WTC11 (cell line): ENCODE results near the gene KCNJ11. TPM values are rescaled to one million over a fixed set of nuclear protein-coding genes. Genes with fewer than 3 reads are reported as not detected.
A peak's percentile ranks its signal among the peaks of the same experiment; 100 is the strongest.

Source experiments
- FOXK1 ChIP-seq: sonication (generic); formaldehyde crosslinking; IDR thresholded peaks from 2 replicates; pipeline ENCODE4 v1.8.0; 2022; ENCODE audit warnings: mild to moderate bottlenecking, moderate library complexity, missing genetic modification reagents
- GABPB1 ChIP-seq: sonication (generic); formaldehyde crosslinking; IDR thresholded peaks from 2 replicates; pipeline ENCODE4 v1.8.1; 2023; ENCODE audit warnings: mild to moderate bottlenecking, missing genetic modification reagents
- NFYB ChIP-seq: sonication (generic); formaldehyde crosslinking; conservative IDR thresholded peaks from 2 replicates; pipeline ENCODE4 v1.8.0; 2022; ENCODE audit warnings: low read depth, missing genetic modification reagents
- SOX15 ChIP-seq: fragments of 250-450 bp; sonication (Bioruptor Pico); IDR thresholded peaks from 2 replicates; pipeline ENCODE4 v1.9.0; 2021; ENCODE audit warnings: mild to moderate bottlenecking
- SP1 ChIP-seq: sonication (generic); formaldehyde crosslinking; conservative IDR thresholded peaks from 2 replicates; pipeline ENCODE4 v1.8.1; 2022; ENCODE audit warnings: missing genetic modification reagents
- TCF7 ChIP-seq: sonication (generic); formaldehyde crosslinking; IDR thresholded peaks from 2 replicates; pipeline ENCODE4 v1.8.0; 2022; ENCODE audit warnings: mild to moderate bottlenecking, low read depth, missing genetic modification reagents, moderate library complexity
- TEAD4 ChIP-seq: sonication (generic); formaldehyde crosslinking; IDR thresholded peaks from 2 replicates; pipeline ENCODE4 v1.8.0; 2022; ENCODE audit warnings: mild to moderate bottlenecking, missing genetic modification reagents
- ZNF219 ChIP-seq: sonication (generic); formaldehyde crosslinking; IDR thresholded peaks from 2 replicates; pipeline ENCODE4 v1.8.0; 2023; ENCODE audit warnings: missing genetic modification reagents, mild to moderate bottlenecking, borderline replicate concordance
- ZNF232 ChIP-seq: sonication (generic); formaldehyde crosslinking; IDR thresholded peaks from 2 replicates; pipeline ENCODE4 v1.8.0; 2022; ENCODE audit warnings: mild to moderate bottlenecking, missing genetic modification reagents
- total RNA-seq: library from RNA; stranded (reverse); gene quantifications from 3 replicates; pipeline ENCODE4 v1.2.3, GENCODE V29; 2021
- TF ChIP-seq, protein P1 (sequence below): fragments of 250-450 bp; sonication (Bioruptor Pico); IDR thresholded peaks from 2 replicates; pipeline ENCODE4 v1.9.0; 2021; ENCODE audit warnings: mild to moderate bottlenecking
- TF ChIP-seq, protein P2 (sequence below): sonication (generic); formaldehyde crosslinking; IDR thresholded peaks from 2 replicates; pipeline ENCODE4 v1.8.1; 2022; ENCODE audit warnings: mild to moderate bottlenecking, missing genetic modification reagents, moderate library complexity, borderline replicate concordance
- TF ChIP-seq, protein P3 (sequence below): sonication (generic); formaldehyde crosslinking; IDR thresholded peaks from 2 replicates; pipeline ENCODE4 v1.8.1; 2023; ENCODE audit warnings: mild to moderate bottlenecking, moderate library complexity, missing genetic modification reagents
- TF ChIP-seq, protein P4 (sequence below): sonication (generic); formaldehyde crosslinking; IDR thresholded peaks from 2 replicates; pipeline ENCODE4 v1.8.0; 2023; ENCODE audit warnings: mild to moderate bottlenecking, missing genetic modification reagents
- TF ChIP-seq, protein P5 (sequence below): fragments of 250-450 bp; sonication (Bioruptor Pico); IDR thresholded peaks from 2 replicates; pipeline ENCODE4 v1.8.0; 2021; ENCODE audit warnings: mild to moderate bottlenecking
- TF ChIP-seq, protein P6 (sequence below): sonication (generic); formaldehyde crosslinking; IDR thresholded peaks from 2 replicates; pipeline ENCODE4 v1.8.0; 2023; ENCODE audit warnings: missing genetic modification reagents, mild to moderate bottlenecking, borderline replicate concordance

Gene KCNJ11
- total RNA-seq, 1 experiment from 2014 or later: 8.2 TPM

DNA sequence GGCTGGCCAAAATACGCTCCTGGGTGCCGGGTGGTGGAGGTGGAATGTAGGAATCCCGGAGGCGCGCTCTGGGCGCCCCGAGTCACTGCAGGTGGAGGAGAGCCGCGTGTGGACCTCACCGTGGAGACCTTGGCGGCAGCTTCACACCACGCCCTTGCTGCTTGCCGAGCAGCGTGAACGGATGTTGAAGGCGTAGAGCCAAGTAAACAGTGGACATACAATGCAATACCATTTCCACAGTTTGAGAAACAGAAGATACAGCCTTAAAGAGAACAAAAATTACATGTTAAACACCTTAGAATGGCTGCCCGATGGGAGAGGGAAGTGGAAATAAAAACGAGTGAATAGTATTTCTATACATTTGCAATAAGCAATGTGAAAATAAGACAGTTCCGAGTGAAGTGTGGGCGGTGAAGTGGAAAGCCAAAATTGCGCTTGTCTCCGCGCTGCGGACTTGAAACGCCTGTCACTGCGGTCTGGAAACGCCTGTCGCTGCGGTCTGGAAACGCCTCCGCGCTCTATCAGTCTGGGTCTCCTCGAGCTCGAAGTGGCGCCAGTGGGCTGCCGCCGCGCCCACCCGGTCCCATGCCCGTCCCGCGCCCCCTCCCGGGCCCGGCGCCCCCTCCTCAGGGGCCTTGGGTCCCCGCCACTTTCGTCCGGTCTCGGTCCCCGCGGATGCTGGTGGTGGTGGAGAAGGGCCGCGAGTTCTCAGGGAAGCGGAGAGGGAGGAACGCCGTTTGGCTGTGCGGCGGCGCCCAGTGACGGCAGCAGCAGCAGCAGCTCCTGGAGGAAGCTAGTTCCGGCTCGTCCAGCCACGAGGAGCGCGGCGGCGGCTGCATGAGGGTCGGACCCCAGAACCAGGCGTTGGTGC lies 35.3 kb downstream of the KCNJ11 start (continued):
- TF ChIP-seq NFYB (CRISPR knock-in tag) (no peak; the same call in 1 of the 2 replicates), GABPB1 (CRISPR knock-in tag) (peak; percentile 61), ZNF232 (no peak), ZNF219 (CRISPR knock-in tag) (no peak), FOXK1 (CRISPR knock-in tag) (no peak; the same call in 1 of the 2 replicates), SP1 (CRISPR knock-in tag) (no peak), SOX15 (CRISPR knock-in tag) (no peak), TEAD4 (CRISPR knock-in tag) (no peak), TCF7 (no peak)
- TF ChIP-seq, protein P1, sequence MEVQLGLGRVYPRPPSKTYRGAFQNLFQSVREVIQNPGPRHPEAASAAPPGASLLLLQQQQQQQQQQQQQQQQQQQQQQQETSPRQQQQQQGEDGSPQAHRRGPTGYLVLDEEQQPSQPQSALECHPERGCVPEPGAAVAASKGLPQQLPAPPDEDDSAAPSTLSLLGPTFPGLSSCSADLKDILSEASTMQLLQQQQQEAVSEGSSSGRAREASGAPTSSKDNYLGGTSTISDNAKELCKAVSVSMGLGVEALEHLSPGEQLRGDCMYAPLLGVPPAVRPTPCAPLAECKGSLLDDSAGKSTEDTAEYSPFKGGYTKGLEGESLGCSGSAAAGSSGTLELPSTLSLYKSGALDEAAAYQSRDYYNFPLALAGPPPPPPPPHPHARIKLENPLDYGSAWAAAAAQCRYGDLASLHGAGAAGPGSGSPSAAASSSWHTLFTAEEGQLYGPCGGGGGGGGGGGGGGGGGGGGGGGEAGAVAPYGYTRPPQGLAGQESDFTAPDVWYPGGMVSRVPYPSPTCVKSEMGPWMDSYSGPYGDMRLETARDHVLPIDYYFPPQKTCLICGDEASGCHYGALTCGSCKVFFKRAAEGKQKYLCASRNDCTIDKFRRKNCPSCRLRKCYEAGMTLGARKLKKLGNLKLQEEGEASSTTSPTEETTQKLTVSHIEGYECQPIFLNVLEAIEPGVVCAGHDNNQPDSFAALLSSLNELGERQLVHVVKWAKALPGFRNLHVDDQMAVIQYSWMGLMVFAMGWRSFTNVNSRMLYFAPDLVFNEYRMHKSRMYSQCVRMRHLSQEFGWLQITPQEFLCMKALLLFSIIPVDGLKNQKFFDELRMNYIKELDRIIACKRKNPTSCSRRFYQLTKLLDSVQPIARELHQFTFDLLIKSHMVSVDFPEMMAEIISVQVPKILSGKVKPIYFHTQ: no peak
- TF ChIP-seq, protein P2, sequence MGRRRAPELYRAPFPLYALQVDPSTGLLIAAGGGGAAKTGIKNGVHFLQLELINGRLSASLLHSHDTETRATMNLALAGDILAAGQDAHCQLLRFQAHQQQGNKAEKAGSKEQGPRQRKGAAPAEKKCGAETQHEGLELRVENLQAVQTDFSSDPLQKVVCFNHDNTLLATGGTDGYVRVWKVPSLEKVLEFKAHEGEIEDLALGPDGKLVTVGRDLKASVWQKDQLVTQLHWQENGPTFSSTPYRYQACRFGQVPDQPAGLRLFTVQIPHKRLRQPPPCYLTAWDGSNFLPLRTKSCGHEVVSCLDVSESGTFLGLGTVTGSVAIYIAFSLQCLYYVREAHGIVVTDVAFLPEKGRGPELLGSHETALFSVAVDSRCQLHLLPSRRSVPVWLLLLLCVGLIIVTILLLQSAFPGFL: no peak
- TF ChIP-seq, protein P3, sequence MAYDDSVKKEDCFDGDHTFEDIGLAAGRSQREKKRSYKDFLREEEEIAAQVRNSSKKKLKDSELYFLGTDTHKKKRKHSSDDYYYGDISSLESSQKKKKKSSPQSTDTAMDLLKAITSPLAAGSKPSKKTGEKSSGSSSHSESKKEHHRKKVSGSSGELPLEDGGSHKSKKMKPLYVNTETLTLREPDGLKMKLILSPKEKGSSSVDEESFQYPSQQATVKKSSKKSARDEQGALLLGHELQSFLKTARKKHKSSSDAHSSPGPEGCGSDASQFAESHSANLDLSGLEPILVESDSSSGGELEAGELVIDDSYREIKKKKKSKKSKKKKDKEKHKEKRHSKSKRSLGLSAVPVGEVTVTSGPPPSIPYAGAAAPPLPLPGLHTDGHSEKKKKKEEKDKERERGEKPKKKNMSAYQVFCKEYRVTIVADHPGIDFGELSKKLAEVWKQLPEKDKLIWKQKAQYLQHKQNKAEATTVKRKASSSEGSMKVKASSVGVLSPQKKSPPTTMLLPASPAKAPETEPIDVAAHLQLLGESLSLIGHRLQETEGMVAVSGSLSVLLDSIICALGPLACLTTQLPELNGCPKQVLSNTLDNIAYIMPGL: peak; percentile 76
- TF ChIP-seq, protein P4, sequence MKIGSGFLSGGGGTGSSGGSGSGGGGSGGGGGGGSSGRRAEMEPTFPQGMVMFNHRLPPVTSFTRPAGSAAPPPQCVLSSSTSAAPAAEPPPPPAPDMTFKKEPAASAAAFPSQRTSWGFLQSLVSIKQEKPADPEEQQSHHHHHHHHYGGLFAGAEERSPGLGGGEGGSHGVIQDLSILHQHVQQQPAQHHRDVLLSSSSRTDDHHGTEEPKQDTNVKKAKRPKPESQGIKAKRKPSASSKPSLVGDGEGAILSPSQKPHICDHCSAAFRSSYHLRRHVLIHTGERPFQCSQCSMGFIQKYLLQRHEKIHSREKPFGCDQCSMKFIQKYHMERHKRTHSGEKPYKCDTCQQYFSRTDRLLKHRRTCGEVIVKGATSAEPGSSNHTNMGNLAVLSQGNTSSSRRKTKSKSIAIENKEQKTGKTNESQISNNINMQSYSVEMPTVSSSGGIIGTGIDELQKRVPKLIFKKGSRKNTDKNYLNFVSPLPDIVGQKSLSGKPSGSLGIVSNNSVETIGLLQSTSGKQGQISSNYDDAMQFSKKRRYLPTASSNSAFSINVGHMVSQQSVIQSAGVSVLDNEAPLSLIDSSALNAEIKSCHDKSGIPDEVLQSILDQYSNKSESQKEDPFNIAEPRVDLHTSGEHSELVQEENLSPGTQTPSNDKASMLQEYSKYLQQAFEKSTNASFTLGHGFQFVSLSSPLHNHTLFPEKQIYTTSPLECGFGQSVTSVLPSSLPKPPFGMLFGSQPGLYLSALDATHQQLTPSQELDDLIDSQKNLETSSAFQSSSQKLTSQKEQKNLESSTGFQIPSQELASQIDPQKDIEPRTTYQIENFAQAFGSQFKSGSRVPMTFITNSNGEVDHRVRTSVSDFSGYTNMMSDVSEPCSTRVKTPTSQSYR: no peak
- TF ChIP-seq, protein P5, sequence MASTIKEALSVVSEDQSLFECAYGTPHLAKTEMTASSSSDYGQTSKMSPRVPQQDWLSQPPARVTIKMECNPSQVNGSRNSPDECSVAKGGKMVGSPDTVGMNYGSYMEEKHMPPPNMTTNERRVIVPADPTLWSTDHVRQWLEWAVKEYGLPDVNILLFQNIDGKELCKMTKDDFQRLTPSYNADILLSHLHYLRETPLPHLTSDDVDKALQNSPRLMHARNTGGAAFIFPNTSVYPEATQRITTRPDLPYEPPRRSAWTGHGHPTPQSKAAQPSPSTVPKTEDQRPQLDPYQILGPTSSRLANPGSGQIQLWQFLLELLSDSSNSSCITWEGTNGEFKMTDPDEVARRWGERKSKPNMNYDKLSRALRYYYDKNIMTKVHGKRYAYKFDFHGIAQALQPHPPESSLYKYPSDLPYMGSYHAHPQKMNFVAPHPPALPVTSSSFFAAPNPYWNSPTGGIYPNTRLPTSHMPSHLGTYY (CRISPR knock-in tag): no peak
- TF ChIP-seq, protein P6, sequence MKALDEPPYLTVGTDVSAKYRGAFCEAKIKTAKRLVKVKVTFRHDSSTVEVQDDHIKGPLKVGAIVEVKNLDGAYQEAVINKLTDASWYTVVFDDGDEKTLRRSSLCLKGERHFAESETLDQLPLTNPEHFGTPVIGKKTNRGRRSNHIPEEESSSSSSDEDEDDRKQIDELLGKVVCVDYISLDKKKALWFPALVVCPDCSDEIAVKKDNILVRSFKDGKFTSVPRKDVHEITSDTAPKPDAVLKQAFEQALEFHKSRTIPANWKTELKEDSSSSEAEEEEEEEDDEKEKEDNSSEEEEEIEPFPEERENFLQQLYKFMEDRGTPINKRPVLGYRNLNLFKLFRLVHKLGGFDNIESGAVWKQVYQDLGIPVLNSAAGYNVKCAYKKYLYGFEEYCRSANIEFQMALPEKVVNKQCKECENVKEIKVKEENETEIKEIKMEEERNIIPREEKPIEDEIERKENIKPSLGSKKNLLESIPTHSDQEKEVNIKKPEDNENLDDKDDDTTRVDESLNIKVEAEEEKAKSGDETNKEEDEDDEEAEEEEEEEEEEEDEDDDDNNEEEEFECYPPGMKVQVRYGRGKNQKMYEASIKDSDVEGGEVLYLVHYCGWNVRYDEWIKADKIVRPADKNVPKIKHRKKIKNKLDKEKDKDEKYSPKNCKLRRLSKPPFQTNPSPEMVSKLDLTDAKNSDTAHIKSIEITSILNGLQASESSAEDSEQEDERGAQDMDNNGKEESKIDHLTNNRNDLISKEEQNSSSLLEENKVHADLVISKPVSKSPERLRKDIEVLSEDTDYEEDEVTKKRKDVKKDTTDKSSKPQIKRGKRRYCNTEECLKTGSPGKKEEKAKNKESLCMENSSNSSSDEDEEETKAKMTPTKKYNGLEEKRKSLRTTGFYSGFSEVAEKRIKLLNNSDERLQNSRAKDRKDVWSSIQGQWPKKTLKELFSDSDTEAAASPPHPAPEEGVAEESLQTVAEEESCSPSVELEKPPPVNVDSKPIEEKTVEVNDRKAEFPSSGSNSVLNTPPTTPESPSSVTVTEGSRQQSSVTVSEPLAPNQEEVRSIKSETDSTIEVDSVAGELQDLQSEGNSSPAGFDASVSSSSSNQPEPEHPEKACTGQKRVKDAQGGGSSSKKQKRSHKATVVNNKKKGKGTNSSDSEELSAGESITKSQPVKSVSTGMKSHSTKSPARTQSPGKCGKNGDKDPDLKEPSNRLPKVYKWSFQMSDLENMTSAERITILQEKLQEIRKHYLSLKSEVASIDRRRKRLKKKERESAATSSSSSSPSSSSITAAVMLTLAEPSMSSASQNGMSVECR: peak; percentile 68; the same call in 1 of the 2 replicates
